Measurements from ENCODE around the gene EOMES.

The EOMES gene

GRCh38 chr3:27756877-27757276, 34.8 kb upstream of the EOMES start:
- no peaks in the 10 kb centered on the region for H4K20me1 ChIP-seq (ENCODE audit: insufficient read depth, low read length)
- H3K9ac ChIP-seq (ENCODE audit: low read length): no peak overlapping the region
- no peaks in the 10 kb centered on the region for H3K4me1 ChIP-seq (ENCODE audit: low read length)
- H3K79me2 ChIP-seq (ENCODE audit: low read length): no peaks in the 10 kb centered on the region
- no peak overlapping the region for H2AFZ ChIP-seq (ENCODE audit: low read depth, low read length)
- no peak overlapping the region for H3K4me2 ChIP-seq (ENCODE audit: low read length)
- H3K27ac ChIP-seq (ENCODE audit: low read length): no peak overlapping the region
- H3K9me3 ChIP-seq (ENCODE audit: insufficient read depth, low read length): no peaks in the 10 kb centered on the region
- no peaks in the 10 kb centered on the region for H3K27me3 ChIP-seq (ENCODE audit: low read depth, low read length)
- no peak overlapping the region for H3K4me3 ChIP-seq (ENCODE audit: low read length)
- H3K36me3 ChIP-seq (replicated peaks; ENCODE audit: low read depth, low read length): no peaks in the 10 kb centered on the region
- TF ChIP-seq EZH2phosphoT487 (IDR thresholded peaks at IDR 0.05; ENCODE audit: low read depth) (no peak), CTCF (IDR thresholded peaks at IDR 0.05; ENCODE audit: low read depth, low read length) (no peak)

GRCh38 chr3:27752926-27753325, 30.8 kb upstream of the EOMES start:
- no peak overlapping the region for H3K27ac ChIP-seq (ENCODE audit: low read length)
- H3K27me3 ChIP-seq (ENCODE audit: low read depth, low read length): no peaks in the 10 kb centered on the region
- no peak overlapping the region for H3K4me3 ChIP-seq (ENCODE audit: low read length)
- no peak for TF ChIP-seq EZH2phosphoT487 (IDR thresholded peaks at IDR 0.05; ENCODE audit: low read depth)
- no peak for TF ChIP-seq CTCF (IDR thresholded peaks at IDR 0.05; ENCODE audit: low read depth, low read length)
- no peaks in the 10 kb centered on the region for H3K4me1 ChIP-seq (ENCODE audit: low read length)
- H3K4me2 ChIP-seq (ENCODE audit: low read length): no peak overlapping the region
- H3K9me3 ChIP-seq (ENCODE audit: insufficient read depth, low read length): no peaks in the 10 kb centered on the region
- no peak overlapping the region for H3K9ac ChIP-seq (ENCODE audit: low read length)
- no peaks in the 10 kb centered on the region for H4K20me1 ChIP-seq (ENCODE audit: insufficient read depth, low read length)
- no peaks in the 10 kb centered on the region for H3K36me3 ChIP-seq (replicated peaks; ENCODE audit: low read depth, low read length)
- H2AFZ ChIP-seq (ENCODE audit: low read depth, low read length): no peak overlapping the region
- no peaks in the 10 kb centered on the region for H3K79me2 ChIP-seq (ENCODE audit: low read length)

GRCh38 chr3:27749643-27750042, 27.5 kb upstream of the EOMES start:
- no peak overlapping the region for H2AFZ ChIP-seq (ENCODE audit: low read depth, low read length)
- H3K4me2 ChIP-seq (ENCODE audit: low read length): no peak overlapping the region
- H4K20me1 ChIP-seq (ENCODE audit: insufficient read depth, low read length): no peaks in the 10 kb centered on the region
- H3K27ac ChIP-seq (ENCODE audit: low read length): no peak overlapping the region
- no peaks in the 10 kb centered on the region for H3K27me3 ChIP-seq (ENCODE audit: low read depth, low read length)
- TF ChIP-seq CTCF (IDR thresholded peaks at IDR 0.05; ENCODE audit: low read depth, low read length) (no peak), EZH2phosphoT487 (IDR thresholded peaks at IDR 0.05; ENCODE audit: low read depth) (no peak)
- H3K79me2 ChIP-seq (ENCODE audit: low read length): no peaks in the 10 kb centered on the region
- no peak overlapping the region for H3K9ac ChIP-seq (ENCODE audit: low read length)
- H3K4me1 ChIP-seq (ENCODE audit: low read length): no peaks in the 10 kb centered on the region
- no peaks in the 10 kb centered on the region for H3K36me3 ChIP-seq (replicated peaks; ENCODE audit: low read depth, low read length)
- H3K4me3 ChIP-seq (ENCODE audit: low read length): no peak overlapping the region
- no peaks in the 10 kb centered on the region for H3K9me3 ChIP-seq (ENCODE audit: insufficient read depth, low read length)

- Histone ChIP-seq H3K9ac (ENCODE audit: low read length) (no peak overlapping the region), H4K20me1 (ENCODE audit: insufficient read depth, low read length) (no peaks in the 10 kb centered on the region), H3K27ac (ENCODE audit: low read length) (no peak overlapping the region), H3K9me3 (ENCODE audit: insufficient read depth, low read length) (no peaks in the 10 kb centered on the region), H3K27me3 (ENCODE audit: low read depth, low read length) (no peaks in the 10 kb centered on the region), H3K4me3 (ENCODE audit: low read length) (no peak overlapping the region), H2AFZ (ENCODE audit: low read depth, low read length) (no peak overlapping the region), H3K4me2 (ENCODE audit: low read length) (no peak overlapping the region), H3K36me3 (replicated peaks; ENCODE audit: low read depth, low read length) (no peaks in the 10 kb centered on the region), H3K4me1 (ENCODE audit: low read length) (no peaks in the 10 kb centered on the region), H3K79me2 (ENCODE audit: low read length) (no peaks in the 10 kb centered on the region)
- TF ChIP-seq CTCF (IDR thresholded peaks at IDR 0.05; ENCODE audit: low read depth, low read length): peak; percentile 17; the same call in 1 of the 2 replicates
- no peak for TF ChIP-seq EZH2phosphoT487 (IDR thresholded peaks at IDR 0.05; ENCODE audit: low read depth)
Observed at GRCh38 chr3:27746838-27747237, 24.7 kb upstream of the EOMES start.

Data from OCI-LY3 (cell line).